ENCODE measurements around the gene APOB.

The APOB gene

GRCh38 chr2:21024198-21024597, 19.7 kb downstream of the APOB start:
- Histone ChIP-seq H3K4me1 (ENCODE audit: low read depth, poor library complexity, severe bottlenecking) (no peaks in the 10 kb centered on the region), H3K27me3 (ENCODE audit: insufficient read depth, low read depth) (no peaks in the 10 kb centered on the region), H3K27ac (no peak overlapping the region), H2AFZ (ENCODE audit: low read depth) (no peak overlapping the region), H4K20me1 (ENCODE audit: insufficient read depth) (no peaks in the 10 kb centered on the region), H3K36me3 (ENCODE audit: insufficient read depth) (no peaks in the 10 kb centered on the region), H3K9ac (no peak overlapping the region), H3K79me2 (ENCODE audit: insufficient read depth, low read depth) (no peaks in the 10 kb centered on the region), H3K4me2 (no peak overlapping the region), H3K4me3 (IDR thresholded peaks at IDR 0.05; ENCODE audit: insufficient read depth, low read depth, low read length) (no peak overlapping the region)
- TF ChIP-seq CTCF (conservative IDR thresholded peaks at IDR 0.05; ENCODE audit: low read depth, low read length) = no peak

DNA sequence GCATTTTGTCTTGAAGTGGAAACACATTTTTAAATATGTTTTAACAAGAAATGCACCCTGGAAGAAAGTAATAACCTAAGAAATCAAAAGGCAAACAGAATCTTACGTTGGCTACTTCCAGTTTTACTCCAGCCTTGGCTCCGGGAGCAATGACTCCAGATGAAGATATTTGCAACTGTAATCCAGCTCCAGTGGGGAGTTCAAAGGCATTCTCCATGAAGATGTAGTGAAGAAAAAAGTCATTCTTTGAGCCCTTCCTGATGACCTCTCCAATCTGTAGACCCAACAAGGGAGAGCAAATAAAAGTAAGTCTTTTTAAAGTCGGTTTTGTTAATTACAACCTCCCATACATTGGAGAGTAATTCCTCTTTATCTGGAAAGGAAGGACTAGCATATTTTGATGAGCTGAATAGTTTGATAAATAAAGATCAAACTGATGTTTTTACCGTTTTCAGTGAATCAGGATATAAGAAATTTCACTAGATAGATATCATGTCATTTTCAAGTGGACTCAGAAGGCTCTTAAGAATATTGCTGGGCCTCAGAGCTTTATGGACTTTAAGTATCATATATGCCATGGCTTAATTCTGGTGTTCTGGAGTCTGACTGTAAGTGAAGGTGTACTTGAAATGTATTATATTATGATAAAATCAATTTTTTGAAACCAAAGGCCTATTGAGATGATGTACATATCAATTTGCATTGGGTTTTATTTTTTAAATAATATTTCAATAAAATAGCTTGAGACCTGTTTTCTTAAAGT, 20.3 kb downstream of the APOB start:
- Histone ChIP-seq H3K79me2 (ENCODE audit: insufficient read depth, low read depth) (no peaks in the 10 kb centered on the region), H4K20me1 (ENCODE audit: insufficient read depth) (no peaks in the 10 kb centered on the region), H3K27ac (no peak overlapping the region), H2AFZ (ENCODE audit: low read depth) (no peak overlapping the region), H3K9ac (no peak overlapping the region), H3K27me3 (ENCODE audit: insufficient read depth, low read depth) (no peaks in the 10 kb centered on the region), H3K4me2 (no peak overlapping the region), H3K4me3 (IDR thresholded peaks at IDR 0.05; ENCODE audit: insufficient read depth, low read depth, low read length) (no peak overlapping the region), H3K36me3 (ENCODE audit: insufficient read depth) (no peaks in the 10 kb centered on the region), H3K4me1 (ENCODE audit: low read depth, poor library complexity, severe bottlenecking) (no peaks in the 10 kb centered on the region)
- TF ChIP-seq CTCF (conservative IDR thresholded peaks at IDR 0.05; ENCODE audit: low read depth, low read length) = no peak

GRCh38 chr2:21022792-21023367, 21.0 kb downstream of the APOB start:
- no peaks in the 10 kb centered on the region for H3K27me3 ChIP-seq (ENCODE audit: insufficient read depth, low read depth)
- no peaks in the 10 kb centered on the region for H3K79me2 ChIP-seq (ENCODE audit: insufficient read depth, low read depth)
- H3K4me3 ChIP-seq (IDR thresholded peaks at IDR 0.05; ENCODE audit: insufficient read depth, low read depth, low read length) = no peak overlapping the region
- no peak overlapping the region for H3K9ac ChIP-seq
- H3K27ac ChIP-seq = no peak overlapping the region
- TF ChIP-seq CTCF (conservative IDR thresholded peaks at IDR 0.05; ENCODE audit: low read depth, low read length) = no peak
- no peaks in the 10 kb centered on the region for H3K4me1 ChIP-seq (ENCODE audit: low read depth, poor library complexity, severe bottlenecking)
- no peaks in the 10 kb centered on the region for H3K36me3 ChIP-seq (ENCODE audit: insufficient read depth)
- H2AFZ ChIP-seq (ENCODE audit: low read depth) = no peak overlapping the region
- H4K20me1 ChIP-seq (ENCODE audit: insufficient read depth) = no peaks in the 10 kb centered on the region
- H3K4me2 ChIP-seq = no peak overlapping the region

DNA sequence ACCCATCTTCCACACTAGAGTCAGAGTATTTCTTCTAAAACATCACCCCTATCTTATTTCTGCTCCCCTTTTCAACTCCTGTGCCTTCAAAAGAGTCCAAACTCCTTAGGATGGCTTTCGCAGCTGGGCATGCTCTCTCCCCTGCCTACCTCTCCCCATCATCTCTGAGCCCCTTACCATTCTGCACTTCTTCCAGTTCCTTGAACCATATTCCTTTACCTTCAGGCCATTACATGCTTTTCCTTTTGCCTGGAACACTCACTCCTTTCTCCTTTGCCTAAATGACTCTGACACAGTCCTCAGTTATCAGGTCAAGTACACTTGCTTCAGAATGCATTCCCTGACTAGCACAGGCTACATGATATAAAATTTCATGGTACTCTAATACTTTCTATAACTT, 22.4 kb downstream of the APOB start:
- TF ChIP-seq CTCF (conservative IDR thresholded peaks at IDR 0.05; ENCODE audit: low read depth, low read length) = no peak
- no peak overlapping the region for H3K27ac ChIP-seq
- no peak overlapping the region for H3K9ac ChIP-seq
- no peaks in the 10 kb centered on the region for H4K20me1 ChIP-seq (ENCODE audit: insufficient read depth)
- no peaks in the 10 kb centered on the region for H3K79me2 ChIP-seq (ENCODE audit: insufficient read depth, low read depth)
- no peaks in the 10 kb centered on the region for H3K27me3 ChIP-seq (ENCODE audit: insufficient read depth, low read depth)
- no peak overlapping the region for H2AFZ ChIP-seq (ENCODE audit: low read depth)
- no peak overlapping the region for H3K4me2 ChIP-seq
- H3K4me3 ChIP-seq (IDR thresholded peaks at IDR 0.05; ENCODE audit: insufficient read depth, low read depth, low read length) = no peak overlapping the region
- H3K36me3 ChIP-seq (ENCODE audit: insufficient read depth) = no peaks in the 10 kb centered on the region
- no peaks in the 10 kb centered on the region for H3K4me1 ChIP-seq (ENCODE audit: low read depth, poor library complexity, severe bottlenecking)
